HG03378 (cell line): ENCODE data around the gene SSX4B.
"Not testable (repeated sequence)": the region's sequence is repeated elsewhere in the genome, so short reads cannot be mapped to it uniquely, and the experiment has no call there.

ENCODE experiments used
- ATAC-seq: cut with Tn5 transposase; IDR thresholded peaks from one replicate; pipeline ENCODE4 v1.9.1; 2021; ENCODE audit warnings: mild to moderate bottlenecking, moderate library complexity; ENCODE audit not compliant: unreplicated experiment

The SSX4B gene

GRCh38 chrX:48356315-48357094 is 55.3 kb downstream of the SSX4B start, which contains the start of gene SSX3:
SSX3 (minus strand) TSS chrX:48356703; CDS start chrX:48355249, 1,454 bp downstream.
- not testable (repeated sequence) for ATAC-seq
